ENCODE results near the gene SLX4. TPM values are rescaled to one million over a fixed set of nuclear protein-coding genes. Genes with fewer than 3 reads are reported as not detected.
"Not testable (repeated sequence)": the region's sequence is repeated elsewhere in the genome, so short reads cannot be mapped to it uniquely, and the experiment has no call there.

Gene SLX4, protein sequence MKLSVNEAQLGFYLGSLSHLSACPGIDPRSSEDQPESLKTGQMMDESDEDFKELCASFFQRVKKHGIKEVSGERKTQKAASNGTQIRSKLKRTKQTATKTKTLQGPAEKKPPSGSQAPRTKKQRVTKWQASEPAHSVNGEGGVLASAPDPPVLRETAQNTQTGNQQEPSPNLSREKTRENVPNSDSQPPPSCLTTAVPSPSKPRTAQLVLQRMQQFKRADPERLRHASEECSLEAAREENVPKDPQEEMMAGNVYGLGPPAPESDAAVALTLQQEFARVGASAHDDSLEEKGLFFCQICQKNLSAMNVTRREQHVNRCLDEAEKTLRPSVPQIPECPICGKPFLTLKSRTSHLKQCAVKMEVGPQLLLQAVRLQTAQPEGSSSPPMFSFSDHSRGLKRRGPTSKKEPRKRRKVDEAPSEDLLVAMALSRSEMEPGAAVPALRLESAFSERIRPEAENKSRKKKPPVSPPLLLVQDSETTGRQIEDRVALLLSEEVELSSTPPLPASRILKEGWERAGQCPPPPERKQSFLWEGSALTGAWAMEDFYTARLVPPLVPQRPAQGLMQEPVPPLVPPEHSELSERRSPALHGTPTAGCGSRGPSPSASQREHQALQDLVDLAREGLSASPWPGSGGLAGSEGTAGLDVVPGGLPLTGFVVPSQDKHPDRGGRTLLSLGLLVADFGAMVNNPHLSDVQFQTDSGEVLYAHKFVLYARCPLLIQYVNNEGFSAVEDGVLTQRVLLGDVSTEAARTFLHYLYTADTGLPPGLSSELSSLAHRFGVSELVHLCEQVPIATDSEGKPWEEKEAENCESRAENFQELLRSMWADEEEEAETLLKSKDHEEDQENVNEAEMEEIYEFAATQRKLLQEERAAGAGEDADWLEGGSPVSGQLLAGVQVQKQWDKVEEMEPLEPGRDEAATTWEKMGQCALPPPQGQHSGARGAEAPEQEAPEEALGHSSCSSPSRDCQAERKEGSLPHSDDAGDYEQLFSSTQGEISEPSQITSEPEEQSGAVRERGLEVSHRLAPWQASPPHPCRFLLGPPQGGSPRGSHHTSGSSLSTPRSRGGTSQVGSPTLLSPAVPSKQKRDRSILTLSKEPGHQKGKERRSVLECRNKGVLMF (N-terminal part only)
- total RNA-seq = 2.0 TPM
- 2.9 TPM for polyA plus RNA-seq
- long read RNA-seq, donor 1 = 0 reads
- long read RNA-seq, donor 2 = 0 reads
- long read RNA-seq, donor 3 = 0 reads
- long read RNA-seq, donor 4 = 0 reads
- long read RNA-seq, donor 5 = 0 reads
- long read RNA-seq, donor 6 = 0 reads
- long read RNA-seq, donor 7 = 0 reads
- long read RNA-seq, donor 8 = 0 reads
- long read RNA-seq, donor 9 = 0 reads
- long read RNA-seq, donor 10 = 0 reads

DNA sequence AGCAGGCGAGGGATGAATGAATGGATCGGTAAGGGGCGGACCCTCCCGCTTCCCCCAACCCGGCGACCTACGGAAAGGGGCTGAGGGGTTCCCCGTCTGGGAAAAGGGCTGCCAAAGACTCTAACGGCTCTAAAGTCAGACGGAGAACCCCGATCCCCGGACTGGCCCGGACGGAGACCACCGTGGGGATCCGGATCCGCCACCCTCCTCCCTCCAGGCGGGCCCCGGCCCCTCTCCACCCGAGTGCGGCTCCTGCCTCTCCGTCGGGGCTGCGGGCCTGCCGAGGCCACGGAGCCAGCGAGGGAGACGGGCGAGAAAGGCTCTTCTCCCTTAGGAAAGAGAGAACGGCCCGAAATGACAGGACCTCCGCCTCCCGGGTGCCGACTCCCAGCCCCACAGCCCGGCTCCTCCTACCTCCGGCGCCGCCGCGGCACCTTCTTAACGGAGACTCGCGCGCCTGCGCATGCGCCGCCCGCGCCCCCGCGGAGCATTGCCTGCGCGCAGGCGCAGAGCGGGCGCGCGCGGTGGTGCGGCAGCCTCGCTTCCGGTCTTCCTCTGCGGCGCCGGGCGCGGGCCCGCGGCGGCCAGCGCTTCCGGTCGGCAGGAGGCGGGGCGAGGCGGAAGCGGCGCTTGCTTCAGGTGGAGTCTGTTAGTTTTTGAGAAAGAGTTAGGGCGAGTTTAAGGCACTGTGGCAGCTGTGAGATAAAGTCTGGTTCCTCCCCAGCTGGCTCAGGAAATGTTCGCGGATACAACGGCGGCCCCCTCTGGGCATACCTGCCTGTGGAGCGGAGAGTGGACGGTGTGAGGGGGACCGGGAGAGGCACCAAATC lies at the start of gene SLX4:
SLX4 (minus strand) TSS at position 461 of the 830 bp plus-strand sequence. CDS start 2,642 bp downstream, outside the sequence.
- no peaks in the 10 kb centered on the region for H3K9me3 ChIP-seq (ENCODE audit: control insufficient read depth in 2 of 2, insufficient read depth in 1 of 2, low read length in 1 of 2)
- H3K27ac ChIP-seq (ENCODE audit: low read depth in 1 of 2, low read length in 1 of 2) = peak within 1 kb of the TSS; percentile 85 to 91
- peak within 1 kb of the TSS; percentile 70 to 96 for H3K4me3 ChIP-seq (ENCODE audit: low read length in 2 of 2)
- peaks cover 17 to 19% of the 10 kb centered on the region in 2 donors for H3K4me1 ChIP-seq (ENCODE audit: control insufficient read depth in 2 of 2, insufficient read depth in 2 of 2, low read length in 2 of 2)
- peaks cover 0 to 8% of the 10 kb centered on the region in 2 donors for H3K36me3 ChIP-seq (ENCODE audit: control insufficient read depth in 2 of 2, insufficient read depth in 2 of 2, low read length in 1 of 2)
- H3K27me3 ChIP-seq (ENCODE audit: control insufficient read depth in 2 of 2, insufficient read depth in 1 of 2, low read length in 1 of 2) = no peaks in the 10 kb centered on the region
- under 1% methylated on average over 86 of the region's 86 CpGs for WGBS
- peak; percentile 57 to 97 (median 92) for DNase-seq (ENCODE audit: low read depth in 6 of 9, low spot score in 9 of 9)

DNA sequence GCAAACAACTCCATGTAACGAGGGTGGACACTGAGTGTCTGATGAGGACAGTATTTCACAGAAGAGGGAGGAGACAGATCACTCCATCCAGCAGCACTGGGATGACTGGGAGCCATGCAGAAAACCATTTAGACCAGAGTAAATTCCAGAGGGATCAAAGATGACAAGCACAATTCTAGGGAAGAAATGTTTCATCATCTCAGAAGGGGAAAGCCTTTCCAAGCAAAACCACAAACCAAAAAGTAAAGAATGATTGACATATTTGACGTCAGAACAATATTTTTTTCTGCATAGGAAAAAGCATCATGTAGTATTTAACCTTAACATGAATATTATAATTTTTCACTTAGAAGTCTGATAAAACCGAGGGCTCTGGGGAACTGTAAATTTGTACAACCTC lies 47.8 kb upstream of the SLX4 start:
- Histone ChIP-seq H3K9me3 (ENCODE audit: control insufficient read depth in 2 of 2, insufficient read depth in 1 of 2, low read length in 1 of 2) (peaks cover 0 to 3% of the 10 kb centered on the region in 2 donors), H3K27me3 (ENCODE audit: control insufficient read depth in 2 of 2, insufficient read depth in 1 of 2, low read length in 1 of 2) (no peaks in the 10 kb centered on the region), H3K27ac (ENCODE audit: low read depth in 1 of 2, low read length in 1 of 2) (no peak overlapping the region), H3K4me1 (ENCODE audit: control insufficient read depth in 2 of 2, insufficient read depth in 2 of 2, low read length in 2 of 2) (no peaks in the 10 kb centered on the region), H3K36me3 (ENCODE audit: control insufficient read depth in 2 of 2, insufficient read depth in 2 of 2, low read length in 1 of 2) (peaks cover 62 to 87% of the 10 kb centered on the region in 2 donors), H3K4me3 (ENCODE audit: low read length in 2 of 2) (no peak overlapping the region)
- 88% methylated on average over 3 of the region's 3 CpGs for WGBS
- DNase-seq (ENCODE audit: low read depth in 6 of 9, low spot score in 9 of 9) = no peak

DNA sequence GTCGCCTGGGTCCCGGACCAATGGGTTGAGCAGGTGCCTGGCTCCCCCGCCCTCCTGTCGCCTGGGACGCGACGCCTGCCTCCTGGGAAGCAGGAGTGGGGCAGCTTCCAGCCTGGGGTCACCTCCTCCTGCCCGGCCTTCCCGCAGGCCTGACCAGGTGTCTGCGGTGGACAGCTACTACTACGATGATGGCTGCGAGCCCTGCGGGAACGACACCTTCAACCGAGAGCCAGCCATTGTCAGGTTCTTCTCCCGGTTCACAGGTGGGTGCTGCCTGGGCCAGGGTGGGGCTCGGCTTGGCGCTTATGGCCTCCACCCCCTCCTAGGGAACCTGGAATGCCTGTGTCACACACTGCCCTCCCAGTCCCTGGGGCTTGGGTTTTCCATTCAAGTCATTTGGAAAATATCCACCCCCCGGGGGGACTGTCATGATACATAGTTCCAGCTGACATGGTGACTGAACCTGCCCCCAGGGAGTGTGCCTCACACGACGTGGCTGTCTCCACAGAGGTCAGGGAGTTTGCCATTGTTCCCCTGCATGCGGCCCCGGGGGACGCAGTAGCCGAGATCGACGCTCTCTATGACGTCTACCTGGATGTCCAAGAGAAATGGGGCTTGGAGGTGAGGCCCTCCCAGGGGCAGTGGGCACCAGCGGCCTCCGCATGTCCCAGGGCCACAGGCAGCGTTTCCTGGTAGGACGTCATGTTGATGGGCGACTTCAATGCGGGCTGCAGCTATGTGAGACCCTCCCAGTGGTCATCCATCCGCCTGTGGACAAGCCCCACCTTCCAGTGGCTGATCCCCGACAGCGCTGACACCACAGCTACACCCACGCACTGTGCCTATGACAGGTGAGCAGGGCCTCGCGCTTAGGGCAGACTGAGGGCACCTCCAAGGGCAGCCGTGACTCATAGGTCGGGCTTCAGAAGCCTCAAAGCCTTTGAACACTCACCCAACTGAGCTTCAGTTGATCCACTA lies 45.4 kb upstream of the SLX4 start:
- Histone ChIP-seq H3K4me1 (ENCODE audit: control insufficient read depth in 2 of 2, insufficient read depth in 2 of 2, low read length in 2 of 2) (peaks cover 21 to 23% of the 10 kb centered on the region in 2 donors), H3K27ac (ENCODE audit: low read depth in 1 of 2, low read length in 1 of 2) (no peak overlapping the region), H3K36me3 (ENCODE audit: control insufficient read depth in 2 of 2, insufficient read depth in 2 of 2, low read length in 1 of 2) (peaks cover 52 to 68% of the 10 kb centered on the region in 2 donors), H3K9me3 (ENCODE audit: control insufficient read depth in 2 of 2, insufficient read depth in 1 of 2, low read length in 1 of 2) (no peaks in the 10 kb centered on the region), H3K4me3 (ENCODE audit: low read length in 2 of 2) (no peak overlapping the region), H3K27me3 (ENCODE audit: control insufficient read depth in 2 of 2, insufficient read depth in 1 of 2, low read length in 1 of 2) (no peaks in the 10 kb centered on the region)
- WGBS = 96% methylated on average over 42 of the region's 42 CpGs
- no peak for DNase-seq (ENCODE audit: low read depth in 6 of 9, low spot score in 9 of 9)

DNA sequence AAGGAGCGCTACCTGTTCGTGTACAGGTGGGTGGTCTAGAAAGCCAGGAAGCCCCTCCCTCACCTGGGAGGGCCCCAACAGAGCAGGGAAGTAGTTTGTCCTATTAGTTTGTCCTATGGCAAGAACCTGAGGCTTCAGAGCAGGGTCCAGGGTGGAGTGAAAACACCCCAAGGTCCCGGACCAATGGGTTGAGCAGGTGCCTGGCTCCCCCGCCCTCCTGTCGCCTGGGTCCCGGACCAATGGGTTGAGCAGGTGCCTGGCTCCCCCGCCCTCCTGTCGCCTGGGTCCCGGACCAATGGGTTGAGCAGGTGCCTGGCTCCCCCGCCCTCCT lies 44.7 kb upstream of the SLX4 start:
- WGBS = 98% methylated on average over 7 of the region's 10 CpGs
- not testable (repeated sequence) for DNase-seq (ENCODE audit: low read depth in 6 of 9, low spot score in 9 of 9)

DNA sequence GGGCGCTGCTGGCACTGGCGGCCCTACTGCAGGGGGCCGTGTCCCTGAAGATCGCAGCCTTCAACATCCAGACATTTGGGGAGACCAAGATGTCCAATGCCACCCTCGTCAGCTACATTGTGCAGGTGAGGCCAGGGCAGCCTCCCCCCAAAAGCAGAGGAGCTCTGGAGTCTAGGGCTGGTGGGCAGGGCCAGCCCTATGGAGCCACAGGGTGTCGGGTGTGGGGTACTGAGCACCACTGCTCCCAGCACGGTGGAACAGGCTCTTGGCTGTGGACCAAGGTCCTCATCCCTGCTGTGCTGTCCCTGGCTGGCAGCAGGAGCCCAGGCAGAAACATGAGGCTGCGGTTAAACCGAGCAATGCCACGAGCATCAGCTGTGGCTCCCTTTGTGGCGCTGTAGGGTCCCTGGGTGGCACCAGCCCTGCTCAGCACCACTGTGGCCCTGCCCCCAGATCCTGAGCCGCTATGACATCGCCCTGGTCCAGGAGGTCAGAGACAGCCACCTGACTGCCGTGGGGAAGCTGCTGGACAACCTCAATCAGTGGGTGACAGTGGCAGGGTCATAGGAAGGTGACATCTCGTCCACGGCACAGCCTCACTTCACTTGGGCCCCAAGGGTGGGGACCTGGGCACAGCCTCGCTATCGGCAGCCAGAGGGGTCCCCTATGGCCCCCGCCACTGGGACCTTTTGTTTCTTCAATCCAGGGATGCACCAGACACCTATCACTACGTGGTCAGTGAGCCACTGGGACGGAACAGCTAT lies 44.2 kb upstream of the SLX4 start:
- H3K4me1 ChIP-seq (ENCODE audit: control insufficient read depth in 2 of 2, insufficient read depth in 2 of 2, low read length in 2 of 2) = peaks cover 21 to 35% of the 10 kb centered on the region in 2 donors
- H3K4me3 ChIP-seq (ENCODE audit: low read length in 2 of 2) = no peak overlapping the region
- 98% methylated on average over 21 of the region's 21 CpGs for WGBS
- no peak overlapping the region for H3K27ac ChIP-seq (ENCODE audit: low read depth in 1 of 2, low read length in 1 of 2)
- no peak for DNase-seq (ENCODE audit: low read depth in 6 of 9, low spot score in 9 of 9)
- peaks cover 51 to 69% of the 10 kb centered on the region in 2 donors for H3K36me3 ChIP-seq (ENCODE audit: control insufficient read depth in 2 of 2, insufficient read depth in 2 of 2, low read length in 1 of 2)
- no peaks in the 10 kb centered on the region for H3K27me3 ChIP-seq (ENCODE audit: control insufficient read depth in 2 of 2, insufficient read depth in 1 of 2, low read length in 1 of 2)
- H3K9me3 ChIP-seq (ENCODE audit: control insufficient read depth in 2 of 2, insufficient read depth in 1 of 2, low read length in 1 of 2) = no peaks in the 10 kb centered on the region

More for the DNA sequence above, 44.7 kb upstream of the SLX4 start:
- H3K27me3 ChIP-seq (ENCODE audit: control insufficient read depth in 2 of 2, insufficient read depth in 1 of 2, low read length in 1 of 2); H3K27ac ChIP-seq (ENCODE audit: low read depth in 1 of 2, low read length in 1 of 2); H3K4me3 ChIP-seq (ENCODE audit: low read length in 2 of 2); H3K9me3 ChIP-seq (ENCODE audit: control insufficient read depth in 2 of 2, insufficient read depth in 1 of 2, low read length in 1 of 2): not testable (repeated sequence)
- Histone ChIP-seq H3K4me1 (ENCODE audit: control insufficient read depth in 2 of 2, insufficient read depth in 2 of 2, low read length in 2 of 2) (peaks cover 21 to 30% of the 10 kb centered on the region in 2 donors), H3K36me3 (ENCODE audit: control insufficient read depth in 2 of 2, insufficient read depth in 2 of 2, low read length in 1 of 2) (peaks cover 48 to 67% of the 10 kb centered on the region in 2 donors)

DNA sequence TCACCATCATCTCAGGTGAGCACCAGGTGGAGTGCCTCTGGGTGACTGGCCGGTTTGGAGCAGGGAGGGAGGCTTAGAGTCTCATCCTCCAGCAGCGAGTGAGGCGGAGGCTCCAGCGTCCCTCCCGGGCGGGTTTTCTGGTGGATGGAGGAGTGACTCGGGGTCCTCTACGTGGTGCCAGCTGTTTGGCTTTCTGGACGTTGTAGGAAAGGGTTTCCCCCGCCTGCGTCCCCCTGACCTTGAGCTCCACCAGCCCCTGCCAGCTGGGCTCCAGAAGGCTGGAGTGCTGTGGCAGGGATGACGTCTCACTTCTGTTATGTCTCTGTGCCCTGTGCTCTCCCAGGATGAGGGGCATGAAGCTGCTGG lies 43.6 kb upstream of the SLX4 start:
- 98% methylated on average over 12 of the region's 12 CpGs for WGBS
- H3K36me3 ChIP-seq (ENCODE audit: control insufficient read depth in 2 of 2, insufficient read depth in 2 of 2, low read length in 1 of 2) = peaks cover 52 to 63% of the 10 kb centered on the region in 2 donors
- H3K27ac ChIP-seq (ENCODE audit: low read depth in 1 of 2, low read length in 1 of 2) = no peak overlapping the region
- no peaks in the 10 kb centered on the region for H3K27me3 ChIP-seq (ENCODE audit: control insufficient read depth in 2 of 2, insufficient read depth in 1 of 2, low read length in 1 of 2)
- H3K4me3 ChIP-seq (ENCODE audit: low read length in 2 of 2) = no peak overlapping the region
- DNase-seq (ENCODE audit: low read depth in 6 of 9, low spot score in 9 of 9) = no peak
- peaks cover 21 to 35% of the 10 kb centered on the region in 2 donors for H3K4me1 ChIP-seq (ENCODE audit: control insufficient read depth in 2 of 2, insufficient read depth in 2 of 2, low read length in 2 of 2)
- no peaks in the 10 kb centered on the region for H3K9me3 ChIP-seq (ENCODE audit: control insufficient read depth in 2 of 2, insufficient read depth in 1 of 2, low read length in 1 of 2)

DNA sequence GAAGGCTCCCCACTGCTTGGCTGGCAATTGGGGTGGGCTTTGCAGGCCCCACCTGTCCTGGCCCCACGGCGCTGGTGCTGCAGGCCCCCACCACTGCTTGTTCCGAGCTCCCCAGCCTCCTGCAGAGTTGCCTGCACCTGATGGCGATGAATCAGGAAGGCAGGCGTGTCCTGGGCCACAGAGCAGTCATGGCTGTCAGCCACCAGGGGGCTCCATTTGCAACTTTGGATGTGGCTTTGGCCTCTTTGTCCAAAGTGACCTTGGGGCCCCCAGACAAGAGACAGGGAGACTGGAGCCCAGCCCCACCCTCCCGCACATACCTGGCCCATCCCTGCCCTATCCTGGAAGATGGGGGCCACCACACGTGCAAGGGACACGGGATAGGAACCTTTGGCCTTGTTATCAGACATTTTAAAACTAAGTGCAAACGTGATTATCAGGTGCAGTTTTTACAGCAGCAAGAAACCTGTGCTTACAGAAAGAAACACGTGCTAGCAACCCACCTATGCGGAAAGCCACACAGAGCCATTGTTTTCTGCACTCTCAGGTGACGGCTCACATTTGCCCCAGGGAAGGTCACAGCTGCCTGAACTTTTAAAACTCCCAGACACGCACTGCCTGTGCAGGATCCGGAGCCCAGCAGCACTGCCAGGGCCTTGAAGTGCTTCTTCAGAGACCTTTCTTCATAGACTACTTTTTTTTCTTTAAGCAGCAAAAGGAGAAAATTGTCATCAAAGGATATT lies 43.0 kb upstream of the SLX4 start, which contains the start of gene DNASE1:
DNASE1 (plus strand) TSS at position 443 of the 743 bp plus-strand sequence. CDS start 683 bp downstream, outside the sequence.
- Histone ChIP-seq H3K9me3 (ENCODE audit: control insufficient read depth in 2 of 2, insufficient read depth in 1 of 2, low read length in 1 of 2) (no peaks in the 10 kb centered on the region), H3K27ac (ENCODE audit: low read depth in 1 of 2, low read length in 1 of 2) (peak within 1 kb of the TSS in 1 of 2 donors; percentile 14), H3K36me3 (ENCODE audit: control insufficient read depth in 2 of 2, insufficient read depth in 2 of 2, low read length in 1 of 2) (peaks cover 52 to 57% of the 10 kb centered on the region in 2 donors), H3K4me1 (ENCODE audit: control insufficient read depth in 2 of 2, insufficient read depth in 2 of 2, low read length in 2 of 2) (peaks cover 21 to 35% of the 10 kb centered on the region in 2 donors), H3K4me3 (ENCODE audit: low read length in 2 of 2) (no peak within 1 kb of the TSS), H3K27me3 (ENCODE audit: control insufficient read depth in 2 of 2, insufficient read depth in 1 of 2, low read length in 1 of 2) (no peaks in the 10 kb centered on the region)
- WGBS = 88% methylated on average over 14 of the region's 14 CpGs
- DNase-seq (ENCODE audit: low read depth in 6 of 9, low spot score in 9 of 9) = peak in 4 of 9 donors; percentile 37 to 67 (median 50)
